Smooth muscle cell (in vitro differentiated cells): ENCODE results near the gene RFT1. TPM values are rescaled to one million over a fixed set of nuclear protein-coding genes. Genes with fewer than 3 reads are reported as not detected.

Experiments used
- DNase-seq: peaks from one replicate; lab custom pipeline; 2025; ENCODE audit not compliant: unreplicated experiment; lab: John Stamatoyannopoulos, UW
- H2AFZ ChIP-seq: fragments of 200-600 bp; sonication (generic); 2 replicates; pipeline ENCODE4 v1.6.0; 2016; ENCODE audit warnings: antibody characterized with exemption, low read depth, mild to moderate bottlenecking
- H3F3A ChIP-seq: fragments of 200-600 bp; sonication (generic); 2 replicates; pipeline ENCODE4 v1.6.0; 2017; ENCODE audit warnings: antibody characterized with exemption, low read depth
- H3K27ac ChIP-seq: fragments of 200-600 bp; sonication (generic); 2 replicates; pipeline ENCODE4 v1.5.1; 2016; ENCODE audit warnings: low read depth, mild to moderate bottlenecking
- H3K27me3 ChIP-seq: fragments of 200-600 bp; sonication (generic); 2 replicates; pipeline ENCODE4 v1.6.1; 2016; ENCODE audit warnings: low read depth, mild to moderate bottlenecking
- H3K36me3 ChIP-seq: fragments of 200-600 bp; sonication (generic); 2 replicates; pipeline ENCODE4 v1.5.1; 2016; ENCODE audit warnings: low read depth
- H3K4me1 ChIP-seq: fragments of 200-600 bp; sonication (generic); 2 replicates; pipeline ENCODE4 v1.5.1; 2016; ENCODE audit warnings: low read depth
- H3K4me2 ChIP-seq: fragments of 200-600 bp; sonication (generic); 2 replicates; pipeline ENCODE4 v1.6.0; 2016; ENCODE audit warnings: mild to moderate bottlenecking
- H3K4me3 ChIP-seq: fragments of 200-600 bp; sonication (generic); 2 replicates; pipeline ENCODE4 v1.5.1; 2016; ENCODE audit warnings: mild to moderate bottlenecking
- H3K79me2 ChIP-seq: fragments of 200-600 bp; sonication (generic); 2 replicates; pipeline ENCODE4 v1.6.0; 2016; ENCODE audit warnings: low read depth, mild to moderate bottlenecking
- H3K9ac ChIP-seq: fragments of 200-600 bp; sonication (generic); 2 replicates; pipeline ENCODE4 v1.6.0; 2016; ENCODE audit warnings: low read depth
- H3K9me3 ChIP-seq: fragments of 200-600 bp; sonication (generic); replicated peaks from 2 replicates; pipeline ENCODE4 v1.5.1; 2016; ENCODE audit warnings: low read depth
- H4K20me1 ChIP-seq: fragments of 200-600 bp; sonication (generic); 2 replicates; pipeline ENCODE4 v1.6.0; 2016; ENCODE audit warnings: low read depth
- CTCF ChIP-seq: fragments of 200-600 bp; sonication (generic); IDR thresholded peaks from 2 replicates; pipeline ENCODE4 v1.5.1; 2017; ENCODE audit warnings: borderline replicate concordance, mild to moderate bottlenecking, antibody characterized with exemption; ENCODE audit not compliant: insufficient read depth, poor library complexity, severe bottlenecking
- WGBS: methylation state at CpG from one replicate; pipeline ENCODE4 v1.1.7; 2016; ENCODE audit warnings: low lambda C conversion rate; 5-methylcytosine and 5-hydroxymethylcytosine counted together
- polyA plus RNA-seq: library from polyadenylated mRNA; unstranded; fragments of >200 nt; fragmentation: Nextera tagmentation; extraction: Ambion mirVana; gene quantifications from 2 replicates; pipeline ENCODE4 v1.2.1, GENCODE V29; 2016
- total RNA-seq: library from RNA; depleted of rRNA; stranded (reverse); fragments of >200 nt; gene quantifications from 2 replicates; pipeline ENCODE4 v1.2.3, GENCODE V29; 2014

The RFT1 gene
- total and polyA plus RNA-seq, 2 experiments from 2014 or later = 13.3 to 25.7 TPM

- Histone ChIP-seq H3K79me2 (no peaks in the 10 kb centered on the region), H4K20me1 (peaks cover 58% of the 10 kb centered on the region), H3K9ac (no peak overlapping the region), H3K4me3 (peak overlapping the region; percentile 94), H3K4me2 (no peak overlapping the region), H3K27me3 (no peaks in the 10 kb centered on the region), H3F3A (no peaks in the 10 kb centered on the region), H3K36me3 (no peaks in the 10 kb centered on the region), H3K9me3 (no peaks in the 10 kb centered on the region), H2AFZ (no peak overlapping the region), H3K4me1 (peaks cover 6% of the 10 kb centered on the region), H3K27ac (peak overlapping the region; percentile 31)
- no peak for DNase-seq
- TF ChIP-seq CTCF = no peak
- WGBS = 74% methylated on average over 6 of the region's 6 CpGs
These were observed 33.5 kb upstream of the RFT1 start for GRCh38 chr3:53163444-53164387.

- no peak for DNase-seq
- TF ChIP-seq CTCF = no peak
- Histone ChIP-seq H3K36me3 (no peaks in the 10 kb centered on the region), H2AFZ (no peak overlapping the region), H3F3A (no peaks in the 10 kb centered on the region), H3K27ac (peak overlapping the region; percentile 40), H3K9me3 (no peaks in the 10 kb centered on the region), H3K9ac (peak overlapping the region; percentile 70), H3K4me3 (peak overlapping the region; percentile 94), H4K20me1 (peaks cover 49% of the 10 kb centered on the region), H3K4me1 (peaks cover 4% of the 10 kb centered on the region), H3K27me3 (no peaks in the 10 kb centered on the region), H3K4me2 (peak overlapping the region; percentile 98), H3K79me2 (no peaks in the 10 kb centered on the region)
- WGBS = 73% methylated on average over 12 of the region's 12 CpGs
These were observed 32.6 kb upstream of the RFT1 start for GRCh38 chr3:53162672-53163443.

GRCh38 chr3:53161820-53162671, 31.8 kb upstream of the RFT1 start:
- Histone ChIP-seq H2AFZ (peak overlapping the region; percentile 24), H3K4me1 (no peaks in the 10 kb centered on the region), H3K27ac (peak overlapping the region; percentile 40), H3K79me2 (no peaks in the 10 kb centered on the region), H3K9ac (peak overlapping the region; percentile 70), H3K27me3 (no peaks in the 10 kb centered on the region), H3F3A (no peaks in the 10 kb centered on the region), H3K4me3 (peak overlapping the region; percentile 94), H4K20me1 (peaks cover 41% of the 10 kb centered on the region), H3K9me3 (no peaks in the 10 kb centered on the region), H3K4me2 (peak overlapping the region; percentile 98), H3K36me3 (no peaks in the 10 kb centered on the region)
- 6% methylated on average over 28 of the region's 49 CpGs for WGBS
- peak; percentile 60 for DNase-seq
- TF ChIP-seq CTCF = no peak
